22Rv1 (cell line): Measurements from ENCODE around the gene NELFB.

Experiments
- CTCF ChIP-seq: fragments of 450-650 bp; IDR thresholded peaks from 2 replicates; pipeline ENCODE4 v1.5.1; 2017; ENCODE audit warnings: mild to moderate bottlenecking
- ZFX ChIP-seq: fragments of 450-650 bp; IDR thresholded peaks from 2 replicates; pipeline ENCODE4 v1.6.1; 2017; ENCODE audit warnings: antibody characterized with exemption, borderline replicate concordance

GRCh38 chr9:137306066-137306849 is 51.1 kb downstream of the NELFB start:
- TF ChIP-seq CTCF = no peak
- TF ChIP-seq ZFX = no peak
